T-helper 2 cell treated with Interferon-gamma antibody and Interleukin-4, amounts not matched to agents 100 ng/mL and 5 ng/mL, for 36 hours (primary cell): Measurements from ENCODE around the gene RAPSN. TPM values are rescaled to one million over a fixed set of nuclear protein-coding genes. Genes with fewer than 3 reads are reported as not detected.

Source experiments
- intact Hi-C: fragments of 100-400 bp; cut with micrococcal nuclease; formaldehyde crosslinking; loops from one replicate; pipeline ENCODE4 v1.15.1; 2023
- total RNA-seq: library from RNA; stranded (reverse); gene quantifications from 2 replicates; pipeline ENCODE4 v1.2.3, GENCODE V29; 2022

The RAPSN gene
- 0.93 and 1.1 TPM in 2 replicates for total RNA-seq

DNA sequence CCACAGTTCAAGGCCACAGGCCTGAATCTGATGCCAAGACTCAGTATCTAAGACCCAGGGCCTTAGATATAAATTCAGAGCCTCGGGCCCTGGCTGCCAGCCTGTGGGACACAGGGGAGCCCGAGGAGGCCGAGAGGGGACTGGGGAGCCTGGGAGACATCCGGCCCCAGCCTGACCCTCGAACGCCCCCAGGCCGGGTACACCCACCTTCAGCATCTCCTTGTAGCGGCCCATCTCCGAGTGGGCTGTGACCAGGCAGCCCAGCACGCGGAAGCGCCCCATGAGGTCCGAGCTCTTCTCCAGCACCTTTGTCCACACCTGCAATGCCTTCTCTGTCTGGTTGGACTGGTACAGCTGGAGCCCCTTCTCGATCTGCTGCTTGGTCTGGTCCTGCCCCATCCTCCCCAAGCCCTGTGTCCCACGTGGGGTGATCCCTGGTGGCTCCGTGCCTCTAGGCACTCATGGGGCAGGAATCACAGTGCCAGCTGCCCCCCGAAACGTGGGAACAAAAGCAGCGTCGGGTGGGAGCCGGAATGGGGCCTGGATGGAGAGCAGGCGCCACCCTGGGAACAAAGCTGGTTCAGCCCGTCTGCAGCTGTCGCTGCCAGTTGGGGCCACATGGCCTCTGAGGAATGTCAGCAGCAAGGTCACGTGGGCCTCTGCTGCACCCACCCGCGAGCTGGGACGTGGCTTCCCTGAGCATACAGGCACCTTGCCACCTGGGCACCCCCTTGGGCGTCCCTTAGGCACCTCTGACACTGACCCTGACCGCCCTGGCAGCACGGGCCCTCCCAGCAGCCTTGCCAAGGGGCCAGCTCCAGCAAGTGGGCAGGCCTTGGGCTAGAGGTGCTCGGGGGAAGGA is at the start of gene RAPSN:
RAPSN (minus strand) TSS at position 571 of the 862 bp plus-strand sequence; CDS start at position 399, 172 bp downstream.
- intact Hi-C loops = no loop called here

DNA sequence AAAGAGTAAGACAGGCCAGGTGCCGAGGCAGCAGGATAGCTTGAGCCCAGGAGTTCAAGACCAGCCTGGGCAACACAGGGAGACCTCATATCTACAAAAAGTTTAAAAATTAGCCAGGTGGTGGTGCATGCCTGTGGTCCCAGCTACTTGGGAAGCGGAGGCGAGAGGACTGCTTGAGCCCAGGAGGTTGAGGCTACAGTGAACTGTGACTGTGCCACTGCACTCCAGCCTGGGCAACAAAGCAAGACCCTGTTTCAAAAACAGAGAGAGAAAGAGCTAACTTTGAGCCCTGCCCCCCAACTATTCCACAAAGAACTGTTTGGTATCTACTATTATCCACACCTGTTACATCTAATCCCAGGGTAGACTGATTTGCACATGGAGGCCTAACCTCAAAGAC is 49.2 kb upstream of the RAPSN start:
- intact Hi-C loops = no loop called here

DNA sequence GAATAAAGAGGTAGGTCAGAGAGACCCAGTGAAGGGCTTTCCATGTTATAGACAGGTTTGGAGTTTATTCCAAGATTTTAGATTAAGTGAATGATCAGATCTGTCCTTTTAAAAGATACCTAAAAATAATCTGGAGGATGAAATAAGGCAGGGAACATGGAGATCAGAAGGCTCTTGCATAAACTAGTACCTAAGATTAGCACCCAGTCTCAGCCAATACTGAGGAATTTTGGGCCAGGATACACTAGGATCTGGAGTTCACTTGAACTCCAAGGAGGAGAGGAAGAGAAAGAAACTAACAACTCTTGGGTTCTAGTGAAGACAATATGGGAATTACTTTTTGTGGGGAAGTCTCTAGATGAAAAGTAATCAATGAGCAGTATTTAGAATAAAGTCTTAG is 47.9 kb upstream of the RAPSN start:
- intact Hi-C loops = no loop called here

DNA sequence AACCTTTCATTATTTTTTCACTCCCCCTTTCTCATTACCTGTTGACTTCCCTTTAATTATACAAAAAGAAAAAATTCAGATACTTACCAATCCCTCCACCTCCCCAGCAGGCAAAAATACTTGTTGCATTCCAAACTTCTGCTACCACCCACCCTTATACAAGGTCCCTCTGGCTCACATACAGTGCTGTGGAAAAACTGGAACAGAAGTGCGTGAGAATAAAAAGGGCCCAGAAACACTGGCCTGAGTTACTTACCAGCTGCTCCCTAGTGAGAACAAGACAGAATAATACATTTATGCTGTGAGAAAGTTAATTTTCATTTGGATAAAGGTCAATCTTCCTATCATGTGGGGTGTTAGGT is 46.9 kb upstream of the RAPSN start:
- intact Hi-C loops = no loop called here

DNA sequence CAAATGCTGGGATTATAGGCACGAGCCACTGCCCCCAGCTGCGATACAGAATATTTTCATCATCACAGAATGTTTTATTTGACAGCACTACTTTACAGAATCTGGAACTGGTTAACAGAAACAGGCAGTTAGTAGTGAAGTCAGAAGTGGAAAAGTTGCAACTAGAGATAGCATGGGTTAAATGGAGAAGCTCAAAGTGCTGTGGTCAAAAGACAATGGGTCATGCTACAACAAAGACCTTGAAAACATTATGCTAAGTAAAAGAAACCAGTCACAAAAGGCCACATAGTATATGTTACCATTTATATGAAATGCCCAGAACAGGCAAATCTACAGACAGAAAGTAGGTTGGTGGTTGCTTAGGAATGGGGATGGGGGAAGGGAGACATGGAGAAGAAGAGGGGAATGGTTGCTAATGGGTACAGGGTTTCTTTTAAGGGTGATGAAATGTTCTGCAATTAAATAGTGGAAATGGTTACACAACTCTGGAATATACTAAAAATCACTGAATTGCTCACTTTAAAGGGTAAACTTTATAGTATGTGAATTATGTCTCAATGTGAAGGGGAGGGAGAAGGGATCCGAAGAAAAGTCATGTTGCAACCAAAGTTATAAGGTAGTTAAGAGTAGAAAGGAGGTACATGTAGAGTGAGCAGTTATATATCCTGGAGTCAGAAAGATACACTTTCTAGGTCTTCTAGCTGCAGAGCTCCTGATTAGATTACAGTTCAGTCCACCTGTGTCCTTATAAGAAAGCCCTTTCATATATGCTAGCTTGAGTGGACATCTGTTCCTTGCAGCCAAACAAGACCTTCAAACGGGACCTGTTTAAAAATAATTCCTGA is 46.3 kb upstream of the RAPSN start:
- intact Hi-C loops = no loop called here

DNA sequence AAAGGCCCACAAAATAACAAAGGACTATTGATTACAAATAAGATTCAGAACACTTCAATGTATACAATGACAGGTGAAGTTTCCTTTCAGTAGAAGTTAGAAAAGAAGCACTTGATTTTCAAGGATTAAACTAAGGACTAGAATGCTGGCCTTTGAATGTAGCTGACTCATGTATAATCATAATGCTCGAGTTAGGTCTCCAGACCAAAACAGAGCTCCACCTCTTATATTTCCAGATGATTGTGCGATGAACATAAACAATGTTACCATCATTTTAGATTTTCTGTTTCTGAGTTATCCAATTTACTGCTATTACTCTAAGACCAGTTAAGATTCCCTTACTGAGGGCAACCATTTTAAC is 40.4 kb upstream of the RAPSN start:
- intact Hi-C loops = no loop called here

DNA sequence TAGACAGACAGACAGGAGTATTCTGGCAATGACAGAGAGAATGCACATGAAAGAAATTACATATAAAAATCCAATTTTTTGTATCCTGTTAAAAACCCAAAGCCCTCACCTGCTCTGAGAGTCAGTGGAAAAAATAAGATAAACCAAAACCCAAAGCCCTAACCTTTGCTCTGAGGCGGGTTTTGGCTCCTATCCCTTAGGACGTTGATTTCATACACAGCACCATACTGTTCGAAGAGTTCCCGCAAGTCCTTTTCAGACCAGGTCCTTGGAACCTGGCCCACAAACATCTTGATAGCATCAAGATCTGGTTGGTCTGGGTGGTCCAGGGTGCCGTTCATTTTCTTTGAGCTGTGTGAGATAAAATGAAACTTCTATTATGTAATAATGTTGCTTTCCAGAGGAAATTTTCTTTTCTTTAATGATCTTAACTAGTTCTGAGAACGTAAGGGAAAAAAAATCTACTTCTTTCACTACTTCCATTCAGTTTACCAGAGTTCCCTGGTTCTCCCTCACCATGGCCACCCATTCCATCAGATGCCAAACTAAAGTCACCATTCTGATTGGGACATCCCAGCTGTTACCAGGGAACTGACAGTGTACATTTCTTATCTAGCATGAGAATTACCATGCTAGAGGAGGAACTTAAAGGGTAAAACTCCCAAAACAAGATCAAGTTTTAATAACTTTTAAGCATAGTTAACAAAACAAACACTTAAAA is 39.9 kb upstream of the RAPSN start:
- intact Hi-C loops = no loop called here

DNA sequence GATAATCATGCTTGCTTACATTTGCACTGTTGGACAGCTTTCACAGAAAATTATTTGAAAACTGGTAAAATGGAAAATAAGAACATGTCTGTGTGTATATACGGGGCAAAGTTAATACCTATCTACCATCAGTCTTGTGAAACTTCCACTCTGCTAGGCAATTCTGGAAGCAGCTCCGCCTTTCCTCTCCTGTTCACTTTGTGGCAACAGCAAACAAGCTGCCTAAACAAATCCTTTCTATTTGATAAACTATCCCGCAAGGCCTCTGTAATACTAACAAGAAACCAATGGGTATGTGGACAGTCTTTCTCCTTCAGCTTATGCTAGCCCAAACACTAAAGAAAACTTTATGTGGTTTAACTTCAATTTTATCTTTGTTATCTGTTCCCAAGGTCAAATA is 39.2 kb upstream of the RAPSN start:
- intact Hi-C loops = no loop called here

DNA sequence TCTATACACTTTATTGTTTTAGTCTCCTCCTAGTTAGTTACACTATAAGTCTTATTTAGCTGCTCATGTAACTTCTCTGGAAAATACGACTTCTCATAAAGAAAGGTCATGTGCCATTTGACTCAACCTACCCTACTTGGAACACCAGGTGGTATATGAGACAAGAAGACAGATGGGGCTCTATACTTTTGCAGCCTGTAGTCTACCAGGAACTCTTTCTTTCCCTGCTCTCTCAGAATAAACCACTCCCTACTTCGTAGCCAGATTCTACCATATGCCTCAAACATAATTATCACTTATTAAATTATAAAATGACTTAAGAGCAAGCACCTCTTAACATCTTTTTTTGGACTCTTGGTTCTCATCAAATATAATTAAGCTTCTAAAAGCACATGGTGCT is 38.5 kb upstream of the RAPSN start:
- intact Hi-C loops = no loop called here

DNA sequence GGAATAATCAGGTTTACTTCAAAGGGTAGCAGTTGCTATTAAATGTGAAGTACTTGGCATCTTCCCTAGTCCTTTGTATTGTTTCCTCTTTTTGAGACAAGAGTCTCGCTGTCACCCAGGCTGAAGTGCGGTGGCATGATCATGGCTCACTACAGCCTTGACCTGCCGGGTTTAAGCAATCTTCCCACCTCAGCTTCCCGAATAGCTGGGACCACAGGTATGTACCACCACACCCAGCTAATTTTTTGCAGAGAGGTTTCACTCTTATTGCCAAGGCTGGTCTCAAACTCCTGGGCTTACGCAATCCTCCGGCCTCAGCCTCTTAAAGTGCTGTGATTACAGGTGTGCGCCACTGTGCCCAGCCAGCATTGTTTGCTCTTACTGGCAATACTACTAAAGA is 36.2 kb upstream of the RAPSN start:
- intact Hi-C loops = no loop called here

DNA sequence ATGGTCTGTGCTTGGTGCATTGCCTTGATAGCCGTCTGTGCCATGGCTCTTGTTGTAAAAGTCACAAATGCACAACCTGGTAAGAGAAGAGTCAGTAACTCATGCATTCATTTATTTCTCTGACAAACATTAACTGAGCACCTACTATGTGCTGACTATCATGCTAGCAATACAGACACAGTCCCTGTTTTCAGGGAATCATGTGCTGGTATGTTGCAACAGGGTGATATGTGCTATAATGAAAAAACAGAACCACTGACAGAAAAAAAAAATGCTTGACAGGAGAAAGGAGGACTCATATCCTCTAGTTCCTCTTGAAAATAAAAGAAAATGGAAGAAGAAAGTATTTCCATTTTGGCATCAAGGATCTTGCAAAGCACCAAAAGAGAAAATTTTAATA is 34.5 kb upstream of the RAPSN start:
- intact Hi-C loops = no loop called here

DNA sequence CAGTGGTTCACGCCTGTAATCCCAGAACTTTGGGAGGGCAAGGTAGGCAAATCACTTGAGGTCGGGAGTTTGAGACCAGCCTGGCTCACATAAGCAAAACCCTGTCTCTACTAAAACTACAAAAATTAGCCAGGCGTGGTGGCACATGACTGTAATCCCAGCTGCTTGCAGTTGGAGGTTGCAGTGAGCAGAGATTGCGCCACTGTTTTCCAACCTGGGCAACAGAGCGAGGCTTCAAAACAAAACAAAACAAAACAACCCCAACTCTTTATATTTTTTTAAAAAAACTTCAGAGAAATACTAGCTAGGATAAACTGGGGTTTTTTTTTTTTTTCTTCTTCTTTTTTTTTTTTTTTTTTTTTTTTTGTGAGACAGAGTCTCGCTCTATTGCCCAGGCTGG is 31.8 kb upstream of the RAPSN start:
- intact Hi-C loops = no loop called here

DNA sequence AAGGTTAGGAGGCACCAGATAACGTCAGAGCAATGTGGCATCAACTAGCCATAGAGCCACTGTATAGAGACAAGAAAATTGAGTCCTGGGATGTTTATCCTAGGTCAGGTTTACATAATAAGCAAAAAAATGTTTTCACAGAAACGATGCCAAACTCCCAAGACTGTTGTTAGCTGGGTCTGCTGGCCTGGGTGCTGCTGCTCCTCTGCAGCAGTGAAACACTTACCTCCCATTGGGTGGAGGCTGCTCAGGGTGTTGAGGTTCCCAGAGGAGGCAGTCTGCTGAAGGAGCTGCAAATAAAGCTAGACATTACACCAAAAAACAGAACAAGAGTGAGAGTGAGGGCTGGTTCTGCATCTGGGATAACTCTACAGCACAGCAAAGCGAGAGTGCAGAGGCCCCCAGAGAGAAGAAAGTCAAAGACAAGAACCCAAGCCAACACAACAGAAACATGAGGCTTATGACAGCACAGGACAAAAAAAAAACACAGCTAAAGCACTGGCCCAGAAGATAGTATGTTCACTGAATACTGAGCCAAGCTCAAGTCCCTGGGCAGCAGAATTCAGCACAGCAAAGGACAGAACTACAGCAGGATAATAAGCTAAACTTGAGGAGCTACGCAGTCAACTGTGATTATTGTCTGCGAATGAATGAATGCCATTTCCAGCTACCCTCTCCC is 29.9 kb upstream of the RAPSN start:
- intact Hi-C loops = no loop called here

DNA sequence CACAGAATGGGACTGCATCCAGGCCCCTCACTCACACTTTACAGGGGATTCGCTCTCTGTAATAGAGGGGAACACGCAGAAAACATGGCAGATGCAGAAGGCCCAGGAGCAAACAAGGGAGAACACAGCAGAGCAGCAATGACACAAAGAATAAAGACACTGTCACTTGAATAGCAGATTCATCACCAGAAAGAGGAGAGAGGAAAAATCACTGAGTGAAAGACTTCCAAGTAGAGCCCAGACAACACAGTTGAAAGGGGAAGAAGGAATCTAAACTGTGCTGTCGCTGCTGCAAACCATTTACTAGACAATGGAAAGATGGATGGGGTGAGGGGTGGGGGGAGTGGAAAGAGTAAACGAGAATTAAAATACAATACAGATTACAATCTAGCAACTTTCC is 28.8 kb upstream of the RAPSN start:
- intact Hi-C loops = no loop called here

DNA sequence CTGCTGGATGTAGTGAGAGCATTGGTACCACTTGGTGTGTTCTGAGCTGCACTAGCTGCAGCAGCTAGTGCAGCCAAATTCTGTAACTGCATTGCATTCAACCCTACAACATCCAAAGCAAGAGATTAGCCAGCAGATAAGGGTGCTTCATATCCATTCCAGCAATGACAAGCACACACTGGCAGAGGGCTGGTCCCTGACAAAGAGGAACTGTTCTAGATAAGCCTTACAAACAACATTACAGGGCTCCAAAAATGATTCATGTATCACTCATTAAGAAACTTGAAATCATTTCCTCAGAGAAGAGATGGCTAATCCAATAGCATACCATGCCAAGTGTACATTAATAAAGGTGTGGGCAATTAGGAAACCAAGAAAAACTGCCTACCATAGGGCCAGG is 28.4 kb upstream of the RAPSN start:
- intact Hi-C loops = no loop called here

DNA sequence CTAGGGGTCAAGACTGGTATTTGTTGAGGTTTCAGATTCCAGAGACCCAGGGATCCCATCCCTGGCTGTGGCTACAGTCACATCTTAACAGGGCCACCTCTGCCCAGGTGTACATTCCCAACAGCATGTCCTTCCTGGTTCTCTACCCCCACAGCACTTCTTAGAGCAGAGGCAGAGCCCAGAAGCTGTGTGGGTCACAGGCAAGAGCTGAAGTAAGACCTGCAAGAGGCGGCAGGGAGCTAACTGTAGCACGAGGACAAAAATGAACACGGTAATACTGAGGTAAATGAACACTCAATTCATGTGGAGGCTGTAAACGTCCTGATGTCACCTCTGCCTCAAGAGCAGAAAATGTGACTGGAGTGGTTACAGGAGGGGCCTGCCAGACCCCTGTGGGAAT is 21.7 kb upstream of the RAPSN start:
- intact Hi-C loops = no loop called here

DNA sequence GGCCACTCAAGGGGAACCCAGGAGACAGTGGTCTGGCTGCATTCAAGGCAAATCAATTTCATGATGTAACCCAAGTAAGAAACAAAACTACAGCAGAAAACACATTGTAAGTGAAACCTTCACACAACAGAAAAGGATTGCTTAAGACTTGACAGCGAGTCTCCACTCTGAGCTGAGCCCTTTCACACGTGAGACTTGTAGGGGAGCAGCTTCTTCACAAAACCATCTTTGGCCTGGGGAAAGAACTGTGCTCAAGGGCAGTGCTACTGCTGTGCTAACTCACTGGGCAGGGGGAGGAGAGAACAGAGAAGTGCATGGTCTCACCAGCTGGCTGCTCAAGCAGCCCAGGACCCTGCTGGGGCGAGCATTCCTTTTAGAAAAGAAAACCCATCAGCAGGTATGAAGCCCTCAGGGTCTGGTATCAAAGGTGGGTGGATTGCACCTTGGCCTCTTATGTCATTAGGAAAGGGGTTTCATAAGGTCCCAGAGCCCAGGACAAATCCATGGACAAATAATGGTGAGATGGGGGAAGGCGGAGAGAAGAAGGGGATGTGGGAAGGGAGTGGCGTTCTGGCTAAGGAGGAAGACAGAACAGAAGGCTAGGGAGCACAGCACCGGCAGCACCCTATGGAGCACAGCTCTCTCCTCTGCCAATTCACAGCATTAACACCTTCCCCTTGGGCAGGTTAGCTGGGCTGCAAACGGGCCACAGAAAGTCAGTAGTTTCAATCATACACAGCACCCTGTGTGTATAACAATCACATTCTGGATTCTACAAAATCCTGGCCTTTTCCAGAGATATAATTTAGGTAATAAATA is 20.6 kb upstream of the RAPSN start:
- intact Hi-C loops = no loop called here

DNA sequence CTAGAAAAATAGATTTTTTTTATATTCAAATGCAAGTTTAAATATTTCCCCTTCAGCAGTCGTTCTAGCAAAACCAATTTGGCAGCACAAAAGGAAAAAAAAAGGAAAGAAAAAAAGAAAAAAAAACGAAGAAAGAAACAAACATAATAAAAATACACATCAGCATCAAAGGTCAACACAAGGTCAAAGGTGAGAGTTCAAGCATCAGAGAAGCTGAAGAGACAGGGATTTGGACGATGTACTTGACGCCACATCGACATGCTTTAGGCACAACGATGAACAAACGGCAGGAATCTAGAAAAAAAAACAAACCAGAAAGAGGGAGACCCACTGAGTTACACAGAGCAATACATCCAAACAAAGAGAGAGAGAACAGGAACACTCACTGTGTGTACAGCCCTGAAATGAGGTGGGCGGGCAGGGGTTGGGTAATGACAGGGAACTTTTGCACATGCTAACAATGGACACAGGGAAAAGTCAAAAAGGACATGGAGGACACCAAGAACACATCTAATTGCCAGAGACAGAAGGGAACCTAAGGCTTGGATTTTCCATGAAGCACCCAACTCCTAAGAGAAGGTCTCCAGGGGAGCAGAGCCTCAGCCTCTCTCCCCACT is 19.8 kb upstream of the RAPSN start:
- intact Hi-C loops = no loop called here

DNA sequence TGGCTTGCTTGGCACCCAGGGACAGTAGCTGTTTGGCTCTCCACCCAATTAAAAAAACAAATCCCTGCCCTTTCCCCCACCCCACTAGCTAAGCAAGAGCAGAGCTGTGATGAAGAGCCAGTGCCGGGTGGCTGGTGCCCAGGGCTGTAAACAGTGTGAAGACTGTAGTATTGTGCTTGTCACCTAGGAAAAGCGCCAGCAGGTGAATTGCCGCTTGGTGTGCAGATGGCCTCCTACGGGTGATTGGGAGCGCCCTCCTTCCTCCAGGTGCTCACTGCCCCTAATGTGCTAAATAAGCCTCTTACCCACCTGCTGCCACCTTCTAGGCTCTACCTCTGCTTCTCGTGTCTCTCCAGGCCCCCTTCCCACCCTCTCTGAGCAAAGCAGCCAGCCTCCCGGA is 18.4 kb upstream of the RAPSN start:
- intact Hi-C loops = no loop called here

DNA sequence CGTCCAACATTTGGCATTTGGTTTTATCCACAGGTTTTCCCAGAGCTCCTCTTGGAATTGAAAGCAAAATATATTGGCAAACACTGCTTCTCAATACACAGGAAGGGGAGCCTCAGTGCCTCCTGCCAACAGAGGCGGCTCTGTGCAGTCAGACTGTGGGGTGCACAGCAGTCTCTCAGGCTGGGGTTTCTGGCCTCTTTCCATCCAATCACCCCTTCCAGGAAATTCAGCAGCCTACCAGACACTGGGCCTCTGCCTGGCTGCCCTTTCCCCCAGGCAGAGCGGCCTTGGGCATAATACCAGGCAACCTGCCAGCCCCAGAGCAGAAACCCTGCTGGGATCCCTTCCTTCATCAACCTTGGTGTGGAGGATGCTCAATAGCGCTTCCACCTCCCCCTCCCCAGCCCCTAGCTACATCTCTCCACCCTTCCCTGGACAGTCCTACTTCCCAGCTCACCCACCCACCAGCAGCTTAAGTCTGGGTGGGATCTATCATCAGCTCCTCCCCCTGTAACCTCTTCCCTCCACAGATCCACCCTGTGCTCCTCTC is 17.8 kb upstream of the RAPSN start:
- intact Hi-C loops = no loop called here
